BJ (cell line): Measurements from ENCODE around the gene CHSY1. TPM values are rescaled to one million over a fixed set of nuclear protein-coding genes. Genes with fewer than 3 reads are reported as not detected.

ENCODE experiments used
- CTCF ChIA-PET: fragments of 350-600 bp; formaldehyde crosslinking; extraction: SDS; loops from one replicate; lab custom pipeline; 2021; ENCODE audit warnings: antibody characterized with exemption, inconsistent platforms; lab: Yijun Ruan, JAX
- POLR2A ChIA-PET: fragments of 300-600 bp; sonication (Branson Sonifier 250); formaldehyde crosslinking; extraction: SDS; loops from one replicate; lab custom pipeline; 2021; ENCODE audit warnings: antibody characterized with exemption; lab: Charles Lee
- DNase-seq: peaks from one replicate; pipeline ENCODE4 v3.0.0-alpha.2; 2011; ENCODE audit warnings: low read depth
- H3K27me3 ChIP-seq: 2 replicates; pipeline ENCODE4 v1.6.0; 2011; ENCODE audit warnings: low read length; ENCODE audit not compliant: control insufficient read depth, insufficient read depth
- H3K36me3 ChIP-seq: 2 replicates; pipeline ENCODE4 v1.5.1; 2011; ENCODE audit warnings: low read length; ENCODE audit not compliant: control insufficient read depth, insufficient read depth
- H3K4me3 ChIP-seq: 2 replicates; pipeline ENCODE4 v1.5.1; 2011; ENCODE audit warnings: low read depth, mild to moderate bottlenecking, control low read depth, low read length
- CTCF ChIP-seq: IDR thresholded peaks from 2 replicates; pipeline ENCODE4 v1.5.1; 2011; ENCODE audit warnings: low read depth, mild to moderate bottlenecking, control low read depth, inconsistent platforms, low read length, moderate library complexity; ENCODE audit not compliant: insufficient read depth
- polyA plus RNA-seq: library from polyadenylated mRNA; depleted of rRNA; stranded (reverse); fragments of >200 nt; gene quantifications from 2 replicates; pipeline ENCODE4 v1.2.3, GENCODE V29; 2011

The CHSY1 gene
- polyA plus RNA-seq, 1 experiment = 17.7 TPM

DNA sequence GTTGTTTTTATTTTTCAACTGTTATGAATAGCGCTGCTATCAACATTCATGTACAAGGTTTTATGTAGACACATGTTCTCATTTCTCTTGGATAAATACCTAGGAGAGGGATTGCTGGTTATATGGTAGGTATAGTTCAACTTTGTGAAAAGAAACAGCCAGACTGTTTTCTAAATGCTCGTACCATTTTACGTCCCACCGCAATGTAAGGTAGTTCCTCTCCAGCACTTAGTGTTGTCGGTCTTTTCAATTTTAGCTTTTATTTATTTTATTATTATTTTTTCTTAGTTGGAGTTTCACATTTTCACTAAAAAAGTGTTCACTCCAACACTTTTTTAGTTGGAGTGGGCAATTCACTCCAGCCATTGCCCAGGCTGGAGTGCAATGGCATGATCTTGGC, 117.1 kb downstream of the CHSY1 start:
- CTCF ChIA-PET = interaction anchor here (0.6 to 1.1 kb wide), 2 partner anchors 18 to 123 kb away, joined by 3 to 4 read pairs; no protein-coding TSS in a partner anchor
- H3K36me3 ChIP-seq = no peaks in the 10 kb centered on the region
- H3K4me3 ChIP-seq = no peak overlapping the region
- no peaks in the 10 kb centered on the region for H3K27me3 ChIP-seq
- POLR2A ChIA-PET = no interaction called here
- TF ChIP-seq CTCF = no peak
- no peak for DNase-seq

DNA sequence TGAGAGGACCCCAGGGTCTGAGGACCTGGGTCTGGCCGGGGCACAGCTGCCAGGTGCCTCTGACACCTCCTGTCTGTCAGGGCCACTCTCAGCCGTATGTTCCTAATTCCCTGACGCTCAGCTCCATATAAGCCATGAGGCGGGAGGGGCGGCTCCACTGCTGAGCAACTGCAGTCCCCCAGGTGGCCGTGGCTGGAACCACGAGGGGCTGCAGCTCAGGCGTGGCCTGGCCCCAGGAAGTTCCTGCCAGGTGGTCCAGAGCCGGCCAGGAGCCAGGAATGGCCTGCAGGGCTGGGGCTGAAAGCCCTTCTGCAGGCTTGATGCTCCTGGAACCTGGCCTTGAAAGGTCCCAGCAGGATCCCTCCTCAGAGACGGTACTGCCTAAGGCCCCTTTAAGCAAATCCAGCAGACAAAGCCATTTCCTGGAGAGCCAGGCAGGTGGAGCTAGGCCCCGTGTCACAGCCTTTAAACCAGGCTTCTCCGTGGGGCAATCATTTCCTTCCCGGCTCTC, 118.0 kb downstream of the CHSY1 start:
- Histone ChIP-seq H3K36me3 (no peaks in the 10 kb centered on the region), H3K27me3 (no peaks in the 10 kb centered on the region), H3K4me3 (no peak overlapping the region)
- POLR2A ChIA-PET = no interaction called here
- TF ChIP-seq CTCF = no peak
- CTCF ChIA-PET = interaction anchor here (1.1 kb wide), 1 partner anchor 19 kb away, joined by 4 read pairs; no protein-coding TSS in a partner anchor
- no peak for DNase-seq

DNA sequence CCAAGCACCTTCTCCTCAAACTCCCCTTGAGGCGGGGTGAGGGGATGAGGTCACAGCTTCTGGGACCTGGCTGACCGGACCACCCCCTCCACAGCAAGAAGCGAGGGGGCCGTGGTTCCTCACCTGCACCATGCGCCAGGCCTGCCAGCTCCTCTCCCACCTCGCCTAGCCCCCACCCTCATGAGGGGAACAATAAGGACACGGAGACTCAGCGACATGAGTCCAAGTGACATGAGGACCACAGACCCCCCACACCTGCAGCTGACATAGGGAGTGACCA, 118.7 kb downstream of the CHSY1 start:
- POLR2A ChIA-PET = no interaction called here

DNA sequence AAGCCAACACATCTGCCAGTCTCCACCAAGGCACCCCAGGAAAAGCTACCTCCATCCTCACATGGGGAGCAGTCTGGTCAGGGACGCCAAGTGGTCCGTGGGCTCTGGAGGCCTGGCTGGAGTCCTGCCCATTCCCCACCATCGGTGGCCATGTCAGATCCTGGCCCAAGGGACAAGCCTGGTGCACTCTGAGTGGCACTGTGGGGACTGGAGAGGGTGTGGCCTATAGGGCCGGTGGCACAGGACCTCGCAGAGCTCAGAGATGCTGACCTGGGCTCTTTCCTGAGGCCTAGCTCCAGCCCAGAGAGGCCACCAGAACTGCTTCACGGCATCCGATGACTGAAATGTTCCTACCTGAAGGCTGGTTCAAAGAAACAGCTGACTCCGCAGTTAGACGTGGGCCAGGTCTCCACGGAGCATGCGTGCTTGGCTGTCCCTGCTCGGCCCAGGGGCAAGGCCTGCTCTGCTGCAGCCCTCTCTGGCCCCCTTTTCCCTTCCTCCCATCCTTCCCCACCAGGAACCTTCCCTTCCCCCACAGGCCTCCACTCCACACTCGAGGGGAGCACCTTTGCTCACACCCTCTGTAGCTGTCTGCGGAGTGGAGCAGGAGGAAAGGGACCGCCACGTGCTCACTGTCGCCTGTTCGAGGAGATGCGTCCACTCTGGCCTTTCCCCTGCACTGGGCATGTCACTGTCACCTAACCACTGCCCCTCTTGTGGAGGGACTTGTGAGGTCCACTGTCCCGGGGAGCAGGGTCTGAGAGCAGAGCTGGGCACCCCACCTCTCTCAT, 119.3 kb downstream of the CHSY1 start:
- Histone ChIP-seq H3K27me3 (no peaks in the 10 kb centered on the region), H3K36me3 (no peaks in the 10 kb centered on the region), H3K4me3 (no peak overlapping the region)
- no peak for DNase-seq
- POLR2A ChIA-PET = no interaction called here
- CTCF ChIA-PET = interaction anchor here (1.1 kb wide), 1 partner anchor 8 kb away, joined by 3 read pairs; no protein-coding TSS in a partner anchor
- no peak for TF ChIP-seq CTCF

More for the DNA sequence above, 118.7 kb downstream of the CHSY1 start:
- CTCF ChIA-PET = no interaction called here
- DNase-seq = no peak
- no peak for TF ChIP-seq CTCF
- H3K4me3 ChIP-seq = no peak overlapping the region
- no peaks in the 10 kb centered on the region for H3K27me3 ChIP-seq
- H3K36me3 ChIP-seq = no peaks in the 10 kb centered on the region

DNA sequence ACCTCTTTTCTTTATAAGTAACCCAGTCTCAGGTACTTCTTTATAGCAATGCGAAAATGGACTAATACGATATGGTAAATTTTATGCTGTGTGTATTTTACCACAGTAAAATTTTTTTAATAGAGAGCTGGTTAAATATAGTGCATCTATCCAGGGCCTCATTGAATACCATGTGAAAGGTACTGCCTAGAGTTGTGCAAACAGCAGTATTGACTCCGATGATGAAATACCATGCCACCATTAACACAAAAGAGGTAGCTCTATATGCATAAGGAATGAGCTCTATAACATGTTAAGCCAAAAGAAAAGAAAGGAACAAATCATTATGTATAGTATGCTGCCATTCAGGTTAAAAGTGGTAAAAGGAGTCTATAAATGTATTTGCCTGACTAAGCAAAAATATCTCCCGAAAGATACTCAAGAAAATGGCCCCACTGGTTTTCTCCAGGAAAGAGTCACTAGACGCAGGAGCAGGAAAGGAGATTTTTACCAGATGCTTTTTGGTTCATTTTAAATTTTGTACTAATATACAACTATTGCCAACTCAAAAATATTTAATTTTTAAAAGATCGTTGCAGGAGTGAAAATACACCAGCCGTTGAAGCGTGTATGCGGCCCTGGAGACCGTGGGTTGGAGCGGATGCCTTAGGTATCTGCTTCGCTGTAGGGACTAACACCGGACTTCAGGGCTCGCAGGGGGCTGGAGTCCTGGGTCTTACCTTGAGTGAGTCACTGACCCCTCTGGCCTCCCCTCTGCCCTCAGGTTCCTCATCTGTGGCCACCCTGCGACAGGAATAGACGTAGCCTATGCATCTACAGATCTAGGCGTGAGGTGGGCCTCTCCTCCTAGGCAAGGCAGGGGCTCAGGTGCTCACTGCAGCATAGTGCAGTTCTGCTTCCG, 120.1 kb downstream of the CHSY1 start:
- CTCF ChIA-PET = interaction anchor here (0.6 to 1.1 kb wide), 2 partner anchors 9 to 17 kb away, joined by 3 read pairs; no protein-coding TSS in a partner anchor
- DNase-seq = no peak
- Histone ChIP-seq H3K4me3 (no peak overlapping the region), H3K36me3 (no peaks in the 10 kb centered on the region), H3K27me3 (no peaks in the 10 kb centered on the region)
- no peak for TF ChIP-seq CTCF
- POLR2A ChIA-PET = no interaction called here
